Esophagus squamous epithelium (tissue), 4 donors: Measurements from ENCODE around the gene CES1.
"Not testable (repeated sequence)": the region's sequence is repeated elsewhere in the genome, so short reads cannot be mapped to it uniquely, and the experiment has no call there.

Source experiments
- POLR2A ChIP-seq, 4 donors: fragments of 450-650 bp; IDR thresholded peaks; one replicate each; pipeline ENCODE4 v1.6.1; 2017; ENCODE audit warnings: antibody characterized with exemption in 4 of 4, mild to moderate bottlenecking in 4 of 4, moderate library complexity in 3 of 4
- TF ChIP-seq, protein P1 (sequence below), 6 experiments: fragments of 450-650 bp in 4 of 6; fragments of 200-600 bp in 2 of 6; sonication (generic) in 2 of 6; IDR thresholded peaks; one replicate each; pipeline ENCODE4 v1.5.1; 2016 to 2019; ENCODE audit warnings: antibody characterized with exemption in 6 of 6, mild to moderate bottlenecking in 4 of 6, moderate library complexity in 4 of 6

DNA sequence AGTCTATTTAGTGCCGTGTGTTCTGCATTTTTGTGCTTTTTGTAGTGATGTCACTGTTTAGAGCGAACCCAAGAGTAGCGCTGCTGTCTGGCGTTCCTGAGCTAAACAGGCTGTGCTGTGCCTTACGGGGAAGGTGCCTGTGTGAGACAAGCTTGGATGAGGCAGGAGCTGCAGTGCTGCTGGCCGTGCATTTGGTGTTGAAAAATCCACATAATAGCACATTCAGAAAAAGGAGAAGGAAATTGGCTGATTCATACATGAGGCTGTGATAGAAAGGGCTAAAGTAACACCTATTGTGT lies 50.2 kb downstream of the CES1 start:
- TF ChIP-seq, protein P1, sequence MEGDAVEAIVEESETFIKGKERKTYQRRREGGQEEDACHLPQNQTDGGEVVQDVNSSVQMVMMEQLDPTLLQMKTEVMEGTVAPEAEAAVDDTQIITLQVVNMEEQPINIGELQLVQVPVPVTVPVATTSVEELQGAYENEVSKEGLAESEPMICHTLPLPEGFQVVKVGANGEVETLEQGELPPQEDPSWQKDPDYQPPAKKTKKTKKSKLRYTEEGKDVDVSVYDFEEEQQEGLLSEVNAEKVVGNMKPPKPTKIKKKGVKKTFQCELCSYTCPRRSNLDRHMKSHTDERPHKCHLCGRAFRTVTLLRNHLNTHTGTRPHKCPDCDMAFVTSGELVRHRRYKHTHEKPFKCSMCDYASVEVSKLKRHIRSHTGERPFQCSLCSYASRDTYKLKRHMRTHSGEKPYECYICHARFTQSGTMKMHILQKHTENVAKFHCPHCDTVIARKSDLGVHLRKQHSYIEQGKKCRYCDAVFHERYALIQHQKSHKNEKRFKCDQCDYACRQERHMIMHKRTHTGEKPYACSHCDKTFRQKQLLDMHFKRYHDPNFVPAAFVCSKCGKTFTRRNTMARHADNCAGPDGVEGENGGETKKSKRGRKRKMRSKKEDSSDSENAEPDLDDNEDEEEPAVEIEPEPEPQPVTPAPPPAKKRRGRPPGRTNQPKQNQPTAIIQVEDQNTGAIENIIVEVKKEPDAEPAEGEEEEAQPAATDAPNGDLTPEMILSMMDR (IDR thresholded peaks at IDR 0.05): not testable (repeated sequence)
- not testable (repeated sequence) for TF ChIP-seq POLR2A (IDR thresholded peaks at IDR 0.05)
